Dedifferentiated amniotic fluid mesenchymal stem cell (primary cell): ENCODE measurements around the gene NT5DC3.
"Not testable (repeated sequence)": the region's sequence is repeated elsewhere in the genome, so short reads cannot be mapped to it uniquely, and the experiment has no call there.

Experiments used
- DNase-seq: peaks from one replicate; pipeline ENCODE4 v3.0.0-alpha.2; 2016; ENCODE audit errors: extremely low spot score

Gene NT5DC3

GRCh38 chr12:103855896-103856657 is 15.0 kb upstream of the NT5DC3 start:
- DNase-seq: no peak

- no peak for DNase-seq
Observed at GRCh38 chr12:103855036-103855712, 14.1 kb upstream of the NT5DC3 start.

- DNase-seq: no peak
Observed at GRCh38 chr12:103854372-103854973, 13.4 kb upstream of the NT5DC3 start.

GRCh38 chr12:103852498-103852997 is 11.5 kb upstream of the NT5DC3 start:
- no peak for DNase-seq

- DNase-seq: no peak
Observed at GRCh38 chr12:103851127-103851526, 10.1 kb upstream of the NT5DC3 start.

GRCh38 chr12:103850429-103850828 is 9.4 kb upstream of the NT5DC3 start:
- no peak for DNase-seq

- no peak for DNase-seq
Observed at GRCh38 chr12:103848917-103849491, 8.0 kb upstream of the NT5DC3 start.

- no peak for DNase-seq
Observed at GRCh38 chr12:103848143-103848542, 7.1 kb upstream of the NT5DC3 start.

- DNase-seq: no peak
Observed at GRCh38 chr12:103846415-103846814, 5.4 kb upstream of the NT5DC3 start.

GRCh38 chr12:103844305-103844704 is 3.3 kb upstream of the NT5DC3 start:
- no peak for DNase-seq

GRCh38 chr12:103841690-103842584 is 903 bp upstream of the NT5DC3 start:
- DNase-seq: peak; percentile 72

GRCh38 chr12:103840462-103840875 is 565 bp downstream of the NT5DC3 start:
- DNase-seq: no peak

GRCh38 chr12:103839609-103840461 is 1.2 kb downstream of the NT5DC3 start:
- no peak for DNase-seq

- DNase-seq: no peak
Observed at GRCh38 chr12:103839103-103839502, 1.9 kb downstream of the NT5DC3 start.

GRCh38 chr12:103838254-103838914 is 2.6 kb downstream of the NT5DC3 start:
- DNase-seq: no peak

- no peak for DNase-seq
Observed at GRCh38 chr12:103836345-103836744, 4.7 kb downstream of the NT5DC3 start.

GRCh38 chr12:103835747-103836335 is 5.2 kb downstream of the NT5DC3 start:
- DNase-seq: not testable (repeated sequence)

- DNase-seq: no peak
Observed at GRCh38 chr12:103834942-103835341, 6.1 kb downstream of the NT5DC3 start.

GRCh38 chr12:103833891-103834290 is 7.1 kb downstream of the NT5DC3 start:
- no peak for DNase-seq
